H9 (cell line): ENCODE measurements around the gene ERP44. TPM values are rescaled to one million over a fixed set of nuclear protein-coding genes. Genes with fewer than 3 reads are reported as not detected.
"Not testable (repeated sequence)": the region's sequence is repeated elsewhere in the genome, so short reads cannot be mapped to it uniquely, and the experiment has no call there.

Experiments
- DNase-seq: peaks from one replicate; pipeline ENCODE4 v3.0.0-alpha.2; 2017
- H2AFZ ChIP-seq: one replicate; pipeline ENCODE4 v1.6.1; 2013; ENCODE audit warnings: mild to moderate bottlenecking, low read length, control low read depth, moderate library complexity
- H2AK5ac ChIP-seq: 2 replicates; pipeline ENCODE4 v1.6.1; 2013; ENCODE audit warnings: low read length, control low read depth, mixed read lengths; ENCODE audit not compliant: insufficient read length
- H2BK120ac ChIP-seq: one replicate; pipeline ENCODE4 v1.6.1; 2013; ENCODE audit warnings: low read depth, mild to moderate bottlenecking, low read length, control low read depth, inconsistent platforms; ENCODE audit not compliant: poor library complexity, severe bottlenecking
- H2BK12ac ChIP-seq: 2 replicates; pipeline ENCODE4 v1.6.1; 2013; ENCODE audit warnings: low read length, control low read depth, mixed read lengths, low read depth; ENCODE audit not compliant: insufficient read length
- H2BK15ac ChIP-seq: 2 replicates; pipeline ENCODE4 v1.6.1; 2013; ENCODE audit warnings: low read depth, low read length, control low read depth
- H2BK20ac ChIP-seq: one replicate; pipeline ENCODE4 v1.6.1; 2013; ENCODE audit warnings: low read depth, mild to moderate bottlenecking, low read length, control low read depth, inconsistent platforms; ENCODE audit not compliant: poor library complexity, severe bottlenecking
- H2BK5ac ChIP-seq: 2 replicates; pipeline ENCODE4 v1.6.1; 2013; ENCODE audit warnings: low read length, control low read depth, mixed read lengths; ENCODE audit not compliant: insufficient read length
- H3K14ac ChIP-seq: 2 replicates; pipeline ENCODE4 v1.6.1; 2013; ENCODE audit warnings: low read length, control low read depth; ENCODE audit not compliant: insufficient read depth
- H3K18ac ChIP-seq: 2 replicates; pipeline ENCODE4 v1.6.1; 2013; ENCODE audit warnings: low read depth, mild to moderate bottlenecking, mixed read lengths, low read length, control low read depth; ENCODE audit not compliant: insufficient read length
- H3K23ac ChIP-seq: 2 replicates; pipeline ENCODE4 v1.6.1; 2013; ENCODE audit warnings: low read length, control low read depth, mixed read lengths, low read depth; ENCODE audit not compliant: insufficient read length
- H3K23me2 ChIP-seq: 2 replicates; pipeline ENCODE4 v1.6.1; 2013; ENCODE audit warnings: low read depth, mild to moderate bottlenecking, mixed read lengths, low read length, control low read depth; ENCODE audit not compliant: insufficient read length, poor library complexity, severe bottlenecking
- H3K27ac ChIP-seq: 2 replicates; pipeline ENCODE4 v1.5.1; 2013; ENCODE audit warnings: low read length, control low read depth, mixed read lengths, low read depth; ENCODE audit not compliant: insufficient read length
- H3K27me3 ChIP-seq: 2 replicates; pipeline ENCODE4 v1.6.1; 2013; ENCODE audit warnings: low read length, control low read depth, inconsistent platforms; ENCODE audit not compliant: insufficient read depth
- H3K4ac ChIP-seq: 2 replicates; pipeline ENCODE4 v1.6.1; 2013; ENCODE audit warnings: low read depth, mild to moderate bottlenecking, control low read depth, inconsistent platforms, low read length, moderate library complexity
- H3K4me1 ChIP-seq: 2 replicates; pipeline ENCODE4 v1.6.1; 2013; ENCODE audit warnings: low read length, control low read depth, inconsistent platforms; ENCODE audit not compliant: insufficient read depth
- H3K4me2 ChIP-seq: 2 replicates; pipeline ENCODE4 v1.6.1; 2013; ENCODE audit warnings: low read length, control low read depth, mixed read lengths; ENCODE audit not compliant: insufficient read length, insufficient read depth
- H3K56ac ChIP-seq: 2 replicates; pipeline ENCODE4 v1.6.1; 2013; ENCODE audit warnings: low read depth, mild to moderate bottlenecking, mixed read lengths, low read length, control low read depth; ENCODE audit not compliant: insufficient read length
- H3K79me1 ChIP-seq: 2 replicates; pipeline ENCODE4 v1.6.1; 2013; ENCODE audit warnings: low read depth, mild to moderate bottlenecking, moderate library complexity, low read length, control low read depth, inconsistent platforms; ENCODE audit not compliant: insufficient read depth, poor library complexity, severe bottlenecking
- H3K79me2 ChIP-seq: 2 replicates; pipeline ENCODE4 v1.6.1; 2013; ENCODE audit warnings: low read length, control low read depth, inconsistent platforms; ENCODE audit not compliant: insufficient read depth
- H3K9ac ChIP-seq: 2 replicates; pipeline ENCODE4 v1.6.1; 2013; ENCODE audit warnings: low read length, control low read depth, mixed read lengths; ENCODE audit not compliant: insufficient read length; ENCODE audit errors: extremely low read depth
- H3K9me3 ChIP-seq: one replicate; pipeline ENCODE4 v1.6.1; 2013; ENCODE audit warnings: low read depth, low read length, inconsistent platforms; ENCODE audit not compliant: control insufficient read depth
- H3T11ph ChIP-seq: one replicate; pipeline ENCODE4 v1.6.1; 2013; ENCODE audit warnings: mild to moderate bottlenecking, low read length, control low read depth, inconsistent platforms
- H4K20me1 ChIP-seq: one replicate; pipeline ENCODE4 v1.6.1; 2013; ENCODE audit not compliant: control insufficient read depth, insufficient read length, insufficient read depth
- H4K5ac ChIP-seq: 2 replicates; pipeline ENCODE4 v1.6.1; 2013; ENCODE audit warnings: low read depth, mild to moderate bottlenecking, mixed read lengths, low read length, control low read depth; ENCODE audit not compliant: insufficient read length
- H4K8ac ChIP-seq: replicated peaks from 2 replicates; pipeline ENCODE4 v1.6.1; 2013; ENCODE audit warnings: low read length, control low read depth, mixed read lengths, low read depth; ENCODE audit not compliant: insufficient read length
- H4K91ac ChIP-seq: 2 replicates; pipeline ENCODE4 v1.6.1; 2013; ENCODE audit warnings: low read depth, mild to moderate bottlenecking, moderate library complexity, mixed read lengths, low read length, control low read depth; ENCODE audit not compliant: insufficient read length
- H3K27ac Mint-ChIP-seq, 3 experiments: 2 replicates in 2 of 3; 3 replicates in 1 of 3; pipeline ENCODE4 v1.8.0; 2020 to 2021; ENCODE audit warnings: mixed read lengths in 3 of 3, mild to moderate bottlenecking in 1 of 3, moderate library complexity in 1 of 3
- H3K27me3 Mint-ChIP-seq: 2 replicates; pipeline ENCODE4 v1.8.0; 2021; ENCODE audit warnings: low read depth, mild to moderate bottlenecking, moderate library complexity, mixed read lengths
- H3K36me3 Mint-ChIP-seq, 3 experiments: 2 replicates in 2 of 3; 3 replicates in 1 of 3; pipeline ENCODE4 v1.8.0; 2020 to 2021; ENCODE audit warnings: low read depth in 3 of 3, mixed read lengths in 3 of 3; ENCODE audit not compliant: insufficient read depth in 1 of 3
- H3K4me1 Mint-ChIP-seq, 2 experiments: 2 replicates each; pipeline ENCODE4 v1.8.0; 2020; ENCODE audit warnings: mixed read lengths in 2 of 2
- H3K4me3 Mint-ChIP-seq, 2 experiments: 2 replicates in 1 of 2; 3 replicates in 1 of 2; pipeline ENCODE4 v1.8.0; 2020 to 2021; ENCODE audit warnings: mild to moderate bottlenecking in 2 of 2, mixed read lengths in 2 of 2, moderate library complexity in 1 of 2
- H3K9me3 Mint-ChIP-seq, 2 experiments: 2 replicates in 1 of 2; 3 replicates in 1 of 2; pipeline ENCODE4 v1.8.0; 2020; ENCODE audit warnings: mild to moderate bottlenecking in 2 of 2, mixed read lengths in 2 of 2, moderate library complexity in 1 of 2
- WGBS: extraction: QIAGEN DNeasy Blood & Tissue Kit; methylation state at CpG from one replicate; pipeline ENCODE4 v1.1.7; 2013; ENCODE audit warnings: missing lambda C conversion rate, low lambda C conversion rate, mixed read lengths; ENCODE audit not compliant: insufficient read length; ENCODE audit errors: extremely low coverage; 5-methylcytosine and 5-hydroxymethylcytosine counted together
- total RNA-seq: library from RNA; stranded (reverse); gene quantifications from 2 replicates; pipeline ENCODE4 v1.2.1, GENCODE V29; 2021
- TF ChIP-seq, protein P1 (sequence below): fragments of 200-600 bp; sonication (generic); conservative IDR thresholded peaks from 3 replicates; pipeline ENCODE4 v1.8.0; 2021; ENCODE audit warnings: antibody characterized with exemption, mild to moderate bottlenecking

ERP44 gene
- total RNA-seq, 1 experiment from 2014 or later = 15.4 TPM

GRCh38 chr9:100096378-100096916 is 2.4 kb downstream of the ERP44 start:
- peaks cover 8 to 14% of the 10 kb centered on the region in 2 experiments for H3K4me1 Mint-ChIP-seq
- Histone ChIP-seq H3K9me3 (no peaks in the 10 kb centered on the region), H3K79me2 (no peaks in the 10 kb centered on the region; the same call in 1 of the 2 replicates), H2BK12ac (no peak overlapping the region), H4K5ac (no peak overlapping the region), H2BK15ac (no peak overlapping the region), H4K91ac (no peak overlapping the region), H4K8ac (no peak overlapping the region), H3K79me1 (no peaks in the 10 kb centered on the region), H3K4me2 (no peak overlapping the region), H3K18ac (no peak overlapping the region), H3K9ac (no peak overlapping the region), H3K4ac (no peak overlapping the region), H2AK5ac (no peak overlapping the region), H2BK5ac (no peak overlapping the region), H3K56ac (no peak overlapping the region), H3K14ac (no peak overlapping the region), H3K27me3 (no peaks in the 10 kb centered on the region), H3K23me2 (peaks cover 5% of the 10 kb centered on the region), H2BK20ac (no peak overlapping the region), H2BK120ac (no peak overlapping the region), H3T11ph (no peak overlapping the region), H3K4me1 (no peaks in the 10 kb centered on the region), H3K27ac (no peak overlapping the region), H4K20me1 (no peaks in the 10 kb centered on the region), H3K23ac (no peak overlapping the region), H2AFZ (no peak overlapping the region)
- no peak overlapping the region for H3K27ac Mint-ChIP-seq
- H3K4me3 Mint-ChIP-seq = no peak overlapping the region
- TF ChIP-seq, protein P1, sequence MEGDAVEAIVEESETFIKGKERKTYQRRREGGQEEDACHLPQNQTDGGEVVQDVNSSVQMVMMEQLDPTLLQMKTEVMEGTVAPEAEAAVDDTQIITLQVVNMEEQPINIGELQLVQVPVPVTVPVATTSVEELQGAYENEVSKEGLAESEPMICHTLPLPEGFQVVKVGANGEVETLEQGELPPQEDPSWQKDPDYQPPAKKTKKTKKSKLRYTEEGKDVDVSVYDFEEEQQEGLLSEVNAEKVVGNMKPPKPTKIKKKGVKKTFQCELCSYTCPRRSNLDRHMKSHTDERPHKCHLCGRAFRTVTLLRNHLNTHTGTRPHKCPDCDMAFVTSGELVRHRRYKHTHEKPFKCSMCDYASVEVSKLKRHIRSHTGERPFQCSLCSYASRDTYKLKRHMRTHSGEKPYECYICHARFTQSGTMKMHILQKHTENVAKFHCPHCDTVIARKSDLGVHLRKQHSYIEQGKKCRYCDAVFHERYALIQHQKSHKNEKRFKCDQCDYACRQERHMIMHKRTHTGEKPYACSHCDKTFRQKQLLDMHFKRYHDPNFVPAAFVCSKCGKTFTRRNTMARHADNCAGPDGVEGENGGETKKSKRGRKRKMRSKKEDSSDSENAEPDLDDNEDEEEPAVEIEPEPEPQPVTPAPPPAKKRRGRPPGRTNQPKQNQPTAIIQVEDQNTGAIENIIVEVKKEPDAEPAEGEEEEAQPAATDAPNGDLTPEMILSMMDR = no peak
- DNase-seq = no peak
- no peaks in the 10 kb centered on the region for H3K27me3 Mint-ChIP-seq
- no peaks in the 10 kb centered on the region for H3K9me3 Mint-ChIP-seq
- H3K36me3 Mint-ChIP-seq = no peaks in the 10 kb centered on the region; a peak in 1 of 7 replicates
- WGBS = no CpG with 5 or more reads among the region's 3 CpGs

- not testable (repeated sequence) for DNase-seq, H4K91ac ChIP-seq, H3K4me2 ChIP-seq, H2AK5ac ChIP-seq, H3K4ac ChIP-seq, H4K5ac ChIP-seq, H3K9me3 Mint-ChIP-seq, H3K79me2 ChIP-seq, H3T11ph ChIP-seq, H2BK15ac ChIP-seq, H3K27me3 ChIP-seq, H3K27ac Mint-ChIP-seq, H3K56ac ChIP-seq, H3K36me3 Mint-ChIP-seq, H3K79me1 ChIP-seq, H2BK120ac ChIP-seq, H3K9ac ChIP-seq, H3K27me3 Mint-ChIP-seq, H2BK12ac ChIP-seq, H3K4me1 Mint-ChIP-seq, H3K9me3 ChIP-seq, H4K20me1 ChIP-seq, H2AFZ ChIP-seq, H3K4me1 ChIP-seq, H3K27ac ChIP-seq, H3K4me3 Mint-ChIP-seq, H4K8ac ChIP-seq, H3K18ac ChIP-seq, H2BK20ac ChIP-seq, H3K23ac ChIP-seq, H2BK5ac ChIP-seq, H3K14ac ChIP-seq, H3K23me2 ChIP-seq
- WGBS = no CpG with 5 or more reads among the region's 2 CpGs
Observed at GRCh38 chr9:100094411-100094810, 4.4 kb downstream of the ERP44 start.
